Measurements from ENCODE around the gene RADIL.

Gene RADIL

DNA sequence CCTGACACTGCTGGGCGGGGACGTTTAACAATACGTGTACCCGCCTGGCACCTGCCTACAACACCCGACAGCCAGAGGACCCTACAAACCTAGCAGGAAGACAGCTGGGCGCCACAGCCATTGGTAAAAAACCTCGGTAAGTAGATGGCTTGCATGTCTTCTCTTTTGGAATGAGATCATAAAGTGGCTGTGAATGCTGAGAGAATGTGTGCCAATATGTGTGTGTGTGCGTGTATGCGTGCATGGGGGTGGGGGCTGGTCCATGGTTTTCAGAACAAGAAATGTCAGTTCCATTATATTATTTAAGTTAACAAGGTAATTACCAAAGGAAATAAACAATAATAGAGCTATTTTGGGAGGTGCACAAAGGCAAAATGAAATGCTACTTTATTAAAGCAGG lies 60.8 kb downstream of the RADIL start:
- Histone ChIP-seq H3K4me3 (ENCODE audit: low read length, poor library complexity, severe bottlenecking) (no peak overlapping the region), H3K9me3 (ENCODE audit: insufficient read depth, low read depth, low read length) (no peaks in the 10 kb centered on the region), H2AFZ (ENCODE audit: low read length) (no peak overlapping the region), H4K20me1 (ENCODE audit: insufficient read depth, low read length, poor library complexity, severe bottlenecking) (no peaks in the 10 kb centered on the region), H3K27me3 (ENCODE audit: insufficient read depth, low read length, poor library complexity, severe bottlenecking) (no peaks in the 10 kb centered on the region), H3K4me2 (ENCODE audit: low read depth, low read length, poor library complexity, severe bottlenecking) (no peak overlapping the region), H3K9ac (ENCODE audit: low read depth, low read length, poor library complexity, severe bottlenecking) (no peak overlapping the region), H3K79me2 (ENCODE audit: insufficient read depth, low read length) (no peaks in the 10 kb centered on the region), H3K36me3 (ENCODE audit: insufficient read depth, low read length) (no peaks in the 10 kb centered on the region), H3K4me1 (ENCODE audit: insufficient read depth, low read length, poor library complexity, severe bottlenecking) (no peaks in the 10 kb centered on the region), H3K9me2 (replicated peaks; ENCODE audit: low read depth, low read length) (no peaks in the 10 kb centered on the region), H3F3A (ENCODE audit: low read depth) (no peaks in the 10 kb centered on the region)
- TF ChIP-seq, protein P1, sequence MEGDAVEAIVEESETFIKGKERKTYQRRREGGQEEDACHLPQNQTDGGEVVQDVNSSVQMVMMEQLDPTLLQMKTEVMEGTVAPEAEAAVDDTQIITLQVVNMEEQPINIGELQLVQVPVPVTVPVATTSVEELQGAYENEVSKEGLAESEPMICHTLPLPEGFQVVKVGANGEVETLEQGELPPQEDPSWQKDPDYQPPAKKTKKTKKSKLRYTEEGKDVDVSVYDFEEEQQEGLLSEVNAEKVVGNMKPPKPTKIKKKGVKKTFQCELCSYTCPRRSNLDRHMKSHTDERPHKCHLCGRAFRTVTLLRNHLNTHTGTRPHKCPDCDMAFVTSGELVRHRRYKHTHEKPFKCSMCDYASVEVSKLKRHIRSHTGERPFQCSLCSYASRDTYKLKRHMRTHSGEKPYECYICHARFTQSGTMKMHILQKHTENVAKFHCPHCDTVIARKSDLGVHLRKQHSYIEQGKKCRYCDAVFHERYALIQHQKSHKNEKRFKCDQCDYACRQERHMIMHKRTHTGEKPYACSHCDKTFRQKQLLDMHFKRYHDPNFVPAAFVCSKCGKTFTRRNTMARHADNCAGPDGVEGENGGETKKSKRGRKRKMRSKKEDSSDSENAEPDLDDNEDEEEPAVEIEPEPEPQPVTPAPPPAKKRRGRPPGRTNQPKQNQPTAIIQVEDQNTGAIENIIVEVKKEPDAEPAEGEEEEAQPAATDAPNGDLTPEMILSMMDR (conservative IDR thresholded peaks at IDR 0.05; ENCODE audit: low read length): no peak
- TF ChIP-seq EZH2phosphoT487 (IDR thresholded peaks at IDR 0.05; ENCODE audit: borderline replicate concordance): no peak

- H3K4me3 ChIP-seq (ENCODE audit: low read length, poor library complexity, severe bottlenecking): no peak overlapping the region
- no peaks in the 10 kb centered on the region for H4K20me1 ChIP-seq (ENCODE audit: insufficient read depth, low read length, poor library complexity, severe bottlenecking)
- no peaks in the 10 kb centered on the region for H3K9me3 ChIP-seq (ENCODE audit: insufficient read depth, low read depth, low read length)
- H2AFZ ChIP-seq (ENCODE audit: low read length): no peak overlapping the region
- H3K79me2 ChIP-seq (ENCODE audit: insufficient read depth, low read length): no peaks in the 10 kb centered on the region
- TF ChIP-seq EZH2phosphoT487 (IDR thresholded peaks at IDR 0.05; ENCODE audit: borderline replicate concordance): no peak
- TF ChIP-seq, protein P1 (conservative IDR thresholded peaks at IDR 0.05; ENCODE audit: low read length): no peak
- H3K9me2 ChIP-seq (replicated peaks; ENCODE audit: low read depth, low read length): no peaks in the 10 kb centered on the region
- no peak overlapping the region for H3K9ac ChIP-seq (ENCODE audit: low read depth, low read length, poor library complexity, severe bottlenecking)
- H3K4me1 ChIP-seq (ENCODE audit: insufficient read depth, low read length, poor library complexity, severe bottlenecking): no peaks in the 10 kb centered on the region
- H3K4me2 ChIP-seq (ENCODE audit: low read depth, low read length, poor library complexity, severe bottlenecking): no peak overlapping the region
- no peaks in the 10 kb centered on the region for H3K27me3 ChIP-seq (ENCODE audit: insufficient read depth, low read length, poor library complexity, severe bottlenecking)
- H3F3A ChIP-seq (ENCODE audit: low read depth): no peaks in the 10 kb centered on the region
- H3K36me3 ChIP-seq (ENCODE audit: insufficient read depth, low read length): no peaks in the 10 kb centered on the region
These were observed 62.5 kb downstream of the RADIL start for GRCh38 chr7:4820967-4821471.

GRCh38 chr7:4820405-4820966 lies 63.0 kb downstream of the RADIL start:
- TF ChIP-seq, protein P1 (conservative IDR thresholded peaks at IDR 0.05; ENCODE audit: low read length): no peak
- Histone ChIP-seq H3K79me2 (ENCODE audit: insufficient read depth, low read length) (no peaks in the 10 kb centered on the region), H3K9me3 (ENCODE audit: insufficient read depth, low read depth, low read length) (no peaks in the 10 kb centered on the region), H3K9me2 (replicated peaks; ENCODE audit: low read depth, low read length) (no peaks in the 10 kb centered on the region), H3K9ac (ENCODE audit: low read depth, low read length, poor library complexity, severe bottlenecking) (no peak overlapping the region), H3K4me3 (ENCODE audit: low read length, poor library complexity, severe bottlenecking) (no peak overlapping the region), H3K27me3 (ENCODE audit: insufficient read depth, low read length, poor library complexity, severe bottlenecking) (no peaks in the 10 kb centered on the region), H4K20me1 (ENCODE audit: insufficient read depth, low read length, poor library complexity, severe bottlenecking) (no peaks in the 10 kb centered on the region), H3K4me1 (ENCODE audit: insufficient read depth, low read length, poor library complexity, severe bottlenecking) (no peaks in the 10 kb centered on the region), H2AFZ (ENCODE audit: low read length) (no peak overlapping the region), H3K4me2 (ENCODE audit: low read depth, low read length, poor library complexity, severe bottlenecking) (no peak overlapping the region), H3K36me3 (ENCODE audit: insufficient read depth, low read length) (no peaks in the 10 kb centered on the region), H3F3A (ENCODE audit: low read depth) (no peaks in the 10 kb centered on the region)
